GM19467 (cell line): Measurements from ENCODE around the gene PPFIA2.
"Not testable (repeated sequence)": the region's sequence is repeated elsewhere in the genome, so short reads cannot be mapped to it uniquely, and the experiment has no call there.

ENCODE experiments used
- ATAC-seq: cut with Tn5 transposase; IDR thresholded peaks from one replicate; pipeline ENCODE4 v1.9.1; 2021; ENCODE audit warnings: mild to moderate bottlenecking, moderate library complexity; ENCODE audit not compliant: unreplicated experiment

PPFIA2 gene

GRCh38 chr12:81222846-81223592, 536.1 kb downstream of the PPFIA2 start:
- ATAC-seq: no peak

GRCh38 chr12:81221681-81222080, 537.5 kb downstream of the PPFIA2 start:
- ATAC-seq: no peak

GRCh38 chr12:81216739-81217138, 542.4 kb downstream of the PPFIA2 start:
- no peak for ATAC-seq

DNA sequence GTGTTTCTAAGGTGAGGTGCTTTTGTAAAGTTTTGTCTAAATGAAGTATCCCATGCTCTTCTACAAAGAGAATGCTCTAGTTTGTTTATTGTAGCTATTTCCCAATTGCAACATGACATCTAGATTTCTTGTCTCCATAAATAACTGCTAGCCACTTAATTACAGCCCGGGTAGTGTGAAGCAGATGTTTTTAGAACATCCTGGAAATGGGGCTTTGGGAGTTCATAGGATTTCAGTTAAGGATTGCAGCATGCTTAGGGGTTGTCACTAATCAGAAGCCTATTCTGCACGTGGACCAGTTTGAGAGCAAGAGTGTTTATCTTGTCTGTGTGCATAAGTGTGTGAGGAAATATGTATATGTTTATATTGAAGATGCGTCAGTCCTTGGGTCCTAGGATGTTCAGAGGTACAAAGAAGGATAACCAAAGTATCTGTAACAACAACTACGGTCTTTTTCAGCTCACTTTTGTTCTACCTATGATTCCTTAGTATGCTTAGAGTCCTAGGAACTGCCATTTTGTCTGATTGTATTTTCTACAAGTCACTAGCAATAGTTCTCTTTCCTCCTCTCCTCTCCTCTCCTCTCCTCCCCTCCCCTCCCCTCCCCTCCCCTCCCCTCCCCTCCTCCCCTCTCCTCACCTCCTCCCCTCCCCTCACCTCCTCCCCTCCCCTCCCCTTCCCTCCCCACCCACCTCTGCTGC, 546.0 kb downstream of the PPFIA2 start:
- ATAC-seq: no peak

DNA sequence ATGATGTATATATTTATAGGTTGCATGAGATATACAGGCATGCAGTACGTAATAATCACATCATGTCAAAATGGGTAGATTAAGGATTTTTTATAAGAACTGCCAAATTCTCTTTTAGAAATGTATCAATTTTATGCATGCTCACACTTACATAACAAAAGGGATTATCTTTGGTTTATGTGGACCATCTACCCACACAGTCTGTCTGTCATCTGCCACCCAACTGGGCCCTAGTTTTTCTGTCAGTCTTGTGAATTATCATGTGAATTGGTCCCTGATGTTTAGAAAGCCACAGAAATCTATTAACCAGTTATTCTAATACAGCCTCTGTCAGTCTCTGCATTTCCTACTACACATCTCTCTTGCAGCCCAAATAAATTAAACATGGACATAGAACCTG, 547.8 kb downstream of the PPFIA2 start:
- ATAC-seq: no peak

GRCh38 chr12:81209772-81210225, 549.4 kb downstream of the PPFIA2 start:
- not testable (repeated sequence) for ATAC-seq

DNA sequence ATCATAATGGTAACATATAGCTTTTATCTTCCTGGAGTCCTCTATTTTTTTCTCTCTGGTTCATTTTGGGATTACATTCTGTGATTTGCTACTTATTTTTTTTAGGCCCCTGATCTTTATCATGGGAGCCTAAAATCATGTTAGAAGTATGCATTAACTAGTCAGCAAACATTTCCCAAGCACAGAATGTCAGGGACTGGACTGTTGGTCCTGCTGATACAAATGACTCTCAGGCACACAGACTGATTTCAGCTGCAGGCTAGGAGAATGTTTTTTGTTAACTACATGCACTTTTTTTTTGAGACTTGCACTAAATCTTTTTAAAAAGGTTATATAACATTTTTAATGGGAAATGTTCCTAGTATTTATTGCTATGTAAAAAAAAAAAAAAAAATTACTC, 550.1 kb downstream of the PPFIA2 start:
- ATAC-seq: no peak

DNA sequence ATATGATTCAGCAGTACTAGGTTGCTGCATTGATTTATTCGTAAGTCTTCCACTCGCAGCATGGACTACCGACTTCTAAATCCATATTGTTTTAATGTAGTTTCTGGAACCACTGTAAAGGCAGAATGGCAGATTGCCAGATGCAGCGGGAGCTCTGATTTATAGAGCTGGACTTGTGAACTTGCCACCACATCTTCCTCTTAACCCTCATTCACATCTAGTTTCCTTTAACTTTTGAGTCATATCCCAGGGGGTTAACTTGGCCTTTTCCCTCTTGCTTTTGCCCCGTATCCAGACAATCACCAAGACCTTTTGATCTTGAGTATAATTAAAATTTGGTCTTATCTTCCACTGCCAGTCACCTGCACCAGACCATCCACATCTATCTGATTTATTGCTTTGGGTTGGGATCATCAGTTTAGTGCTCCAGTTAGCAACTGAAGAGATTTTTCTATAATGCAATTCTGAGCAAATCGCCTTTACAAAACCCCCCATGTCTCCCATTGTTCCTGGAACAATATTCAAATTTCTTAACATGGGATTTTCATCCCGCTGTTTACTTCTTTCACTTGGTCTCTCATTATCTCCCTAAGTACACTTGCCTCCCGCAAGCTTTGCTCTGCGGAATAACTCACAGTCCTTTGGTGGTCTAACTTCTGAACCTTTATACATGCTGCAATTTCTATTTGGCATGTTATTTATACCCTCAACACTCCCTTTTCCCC, 550.8 kb downstream of the PPFIA2 start:
- no peak for ATAC-seq
